GM23338 (cell line): Measurements from ENCODE around the gene CORO2A.

ENCODE experiments used
- EZH2 ChIP-seq: fragments of 200-600 bp; sonication (generic); IDR thresholded peaks from one replicate; pipeline ENCODE4 v1.8.0; 2017; ENCODE audit warnings: antibody characterized with exemption, mild to moderate bottlenecking, low read depth; ENCODE audit not compliant: unreplicated experiment
- POLR2AphosphoS5 ChIP-seq: IDR thresholded peaks from 2 replicates; pipeline ENCODE4 v1.6.1; 2016; ENCODE audit warnings: antibody characterized with exemption, low read depth
- TF ChIP-seq, protein P1 (sequence below), 2 experiments: fragments of 200-600 bp in 1 of 2; sonication (generic) in 1 of 2; conservative IDR thresholded peaks; 2 replicates each; pipeline versions ENCODE4 v1.5.1 to v1.6.1; 2016 to 2017; ENCODE audit warnings: antibody characterized with exemption in 2 of 2, low read depth in 2 of 2, mild to moderate bottlenecking in 2 of 2, moderate library complexity in 1 of 2
- TF ChIP-seq, protein P2 (sequence below): IDR thresholded peaks from one replicate; pipeline ENCODE4 v1.6.1; 2018; ENCODE audit warnings: antibody characterized with exemption; ENCODE audit not compliant: unreplicated experiment

GRCh38 chr9:98203153-98203552, 10.7 kb upstream of the CORO2A start:
- TF ChIP-seq POLR2AphosphoS5 (no peak), EZH2 (no peak)
- TF ChIP-seq, protein P1, sequence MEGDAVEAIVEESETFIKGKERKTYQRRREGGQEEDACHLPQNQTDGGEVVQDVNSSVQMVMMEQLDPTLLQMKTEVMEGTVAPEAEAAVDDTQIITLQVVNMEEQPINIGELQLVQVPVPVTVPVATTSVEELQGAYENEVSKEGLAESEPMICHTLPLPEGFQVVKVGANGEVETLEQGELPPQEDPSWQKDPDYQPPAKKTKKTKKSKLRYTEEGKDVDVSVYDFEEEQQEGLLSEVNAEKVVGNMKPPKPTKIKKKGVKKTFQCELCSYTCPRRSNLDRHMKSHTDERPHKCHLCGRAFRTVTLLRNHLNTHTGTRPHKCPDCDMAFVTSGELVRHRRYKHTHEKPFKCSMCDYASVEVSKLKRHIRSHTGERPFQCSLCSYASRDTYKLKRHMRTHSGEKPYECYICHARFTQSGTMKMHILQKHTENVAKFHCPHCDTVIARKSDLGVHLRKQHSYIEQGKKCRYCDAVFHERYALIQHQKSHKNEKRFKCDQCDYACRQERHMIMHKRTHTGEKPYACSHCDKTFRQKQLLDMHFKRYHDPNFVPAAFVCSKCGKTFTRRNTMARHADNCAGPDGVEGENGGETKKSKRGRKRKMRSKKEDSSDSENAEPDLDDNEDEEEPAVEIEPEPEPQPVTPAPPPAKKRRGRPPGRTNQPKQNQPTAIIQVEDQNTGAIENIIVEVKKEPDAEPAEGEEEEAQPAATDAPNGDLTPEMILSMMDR (conservative IDR thresholded peaks at IDR 0.05; ENCODE audit: low read depth in 2 of 2), result peak; percentile 22 to 54; a peak in 3 of 4 replicates
- TF ChIP-seq, protein P2, sequence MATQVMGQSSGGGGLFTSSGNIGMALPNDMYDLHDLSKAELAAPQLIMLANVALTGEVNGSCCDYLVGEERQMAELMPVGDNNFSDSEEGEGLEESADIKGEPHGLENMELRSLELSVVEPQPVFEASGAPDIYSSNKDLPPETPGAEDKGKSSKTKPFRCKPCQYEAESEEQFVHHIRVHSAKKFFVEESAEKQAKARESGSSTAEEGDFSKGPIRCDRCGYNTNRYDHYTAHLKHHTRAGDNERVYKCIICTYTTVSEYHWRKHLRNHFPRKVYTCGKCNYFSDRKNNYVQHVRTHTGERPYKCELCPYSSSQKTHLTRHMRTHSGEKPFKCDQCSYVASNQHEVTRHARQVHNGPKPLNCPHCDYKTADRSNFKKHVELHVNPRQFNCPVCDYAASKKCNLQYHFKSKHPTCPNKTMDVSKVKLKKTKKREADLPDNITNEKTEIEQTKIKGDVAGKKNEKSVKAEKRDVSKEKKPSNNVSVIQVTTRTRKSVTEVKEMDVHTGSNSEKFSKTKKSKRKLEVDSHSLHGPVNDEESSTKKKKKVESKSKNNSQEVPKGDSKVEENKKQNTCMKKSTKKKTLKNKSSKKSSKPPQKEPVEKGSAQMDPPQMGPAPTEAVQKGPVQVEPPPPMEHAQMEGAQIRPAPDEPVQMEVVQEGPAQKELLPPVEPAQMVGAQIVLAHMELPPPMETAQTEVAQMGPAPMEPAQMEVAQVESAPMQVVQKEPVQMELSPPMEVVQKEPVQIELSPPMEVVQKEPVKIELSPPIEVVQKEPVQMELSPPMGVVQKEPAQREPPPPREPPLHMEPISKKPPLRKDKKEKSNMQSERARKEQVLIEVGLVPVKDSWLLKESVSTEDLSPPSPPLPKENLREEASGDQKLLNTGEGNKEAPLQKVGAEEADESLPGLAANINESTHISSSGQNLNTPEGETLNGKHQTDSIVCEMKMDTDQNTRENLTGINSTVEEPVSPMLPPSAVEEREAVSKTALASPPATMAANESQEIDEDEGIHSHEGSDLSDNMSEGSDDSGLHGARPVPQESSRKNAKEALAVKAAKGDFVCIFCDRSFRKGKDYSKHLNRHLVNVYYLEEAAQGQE, result no peak
